Endothelial cell (in vitro differentiated cells): Measurements from ENCODE around the gene NPAS1. TPM values are rescaled to one million over a fixed set of nuclear protein-coding genes. Genes with fewer than 3 reads are reported as not detected.

Experiments
- DNase-seq: peaks from one replicate; pipeline ENCODE4 v3.0.0; 2021; ENCODE audit warnings: low spot score
- H3K27ac Mint-ChIP-seq: one replicate; pipeline ENCODE4 v1.8.0; 2021; ENCODE audit warnings: mixed read lengths, inconsistent platforms; ENCODE audit not compliant: unreplicated experiment
- H3K27me3 Mint-ChIP-seq: one replicate; pipeline ENCODE4 v1.8.0; 2021; ENCODE audit warnings: mild to moderate bottlenecking, moderate library complexity, mixed read lengths, inconsistent platforms; ENCODE audit not compliant: unreplicated experiment
- H3K36me3 Mint-ChIP-seq: one replicate; pipeline ENCODE4 v1.8.0; 2021; ENCODE audit warnings: mild to moderate bottlenecking, low read depth, mixed read lengths, inconsistent platforms; ENCODE audit not compliant: unreplicated experiment
- H3K4me1 Mint-ChIP-seq: one replicate; pipeline ENCODE4 v1.8.0; 2021; ENCODE audit warnings: mild to moderate bottlenecking, mixed read lengths, inconsistent platforms; ENCODE audit not compliant: unreplicated experiment
- H3K4me3 Mint-ChIP-seq: one replicate; pipeline ENCODE4 v1.8.0; 2021; ENCODE audit warnings: mild to moderate bottlenecking, mixed read lengths, inconsistent platforms; ENCODE audit not compliant: unreplicated experiment
- H3K9me3 Mint-ChIP-seq: one replicate; pipeline ENCODE4 v1.8.0; 2021; ENCODE audit warnings: mixed read lengths, inconsistent platforms; ENCODE audit not compliant: unreplicated experiment
- CTCF ChIP-seq: fragments of 200-600 bp; sonication (generic); IDR thresholded peaks from one replicate; pipeline ENCODE4 v1.5.0; 2021; ENCODE audit warnings: antibody characterized with exemption; ENCODE audit not compliant: unreplicated experiment
- total RNA-seq: library from RNA; stranded (reverse); fragmentation: NEBNext Ultra II Directional; extraction: Animal tissue kit (Norgen Biotek cat#: 25700); gene quantifications from one replicate; pipeline ENCODE4 v1.2.1, GENCODE V29; 2021; ENCODE audit not compliant: unreplicated experiment

NPAS1 gene
- total RNA-seq, 1 donor from 2014 or later = 1.0 TPM

DNA sequence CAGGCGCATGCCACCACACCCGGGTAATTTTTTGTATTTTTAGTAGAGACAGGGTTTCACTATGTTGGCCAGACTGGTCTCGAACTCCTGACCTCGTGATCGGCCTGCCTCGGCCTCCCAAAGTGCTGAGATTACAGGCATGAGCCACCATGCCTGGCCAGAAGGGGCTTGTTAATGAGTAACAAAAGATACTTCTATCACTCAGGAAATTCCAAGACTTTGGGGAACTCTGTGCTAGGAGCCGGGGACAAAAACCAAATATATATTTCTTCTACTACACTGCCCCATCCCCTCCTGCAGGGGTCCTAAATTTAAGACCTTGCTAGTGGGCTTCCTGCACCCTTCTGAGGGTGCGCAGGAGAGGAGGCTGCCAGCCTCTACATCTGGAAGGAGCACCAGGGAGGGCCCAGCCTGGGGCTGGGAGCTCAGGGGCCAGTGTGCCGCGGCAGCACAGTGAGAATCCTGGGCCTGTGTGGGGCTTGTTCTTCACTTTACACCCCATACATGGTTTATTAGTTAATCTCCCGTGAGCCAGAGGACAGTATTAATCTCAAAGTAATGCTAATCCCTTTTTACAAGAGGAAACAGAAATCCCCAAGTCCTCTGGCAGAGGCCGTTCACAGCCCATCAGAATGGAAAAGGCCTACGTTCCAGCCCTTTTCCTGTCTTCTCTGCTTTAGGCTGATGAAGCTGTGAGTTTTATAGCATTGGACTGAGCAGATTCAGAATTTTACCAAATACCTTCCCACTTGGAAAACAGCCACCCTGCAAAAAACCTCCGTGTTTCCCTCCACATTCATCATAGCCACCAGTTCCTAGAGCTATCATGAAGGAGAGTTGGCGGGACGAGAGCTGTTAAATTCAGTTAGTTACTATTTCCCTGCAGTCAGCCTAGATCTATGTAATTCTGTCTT is 44.4 kb upstream of the NPAS1 start:
- no peak overlapping the region for H3K4me3 Mint-ChIP-seq
- DNase-seq = no peak
- H3K4me1 Mint-ChIP-seq = peaks cover 48% of the 10 kb centered on the region
- peak overlapping the region; percentile 80 for H3K27ac Mint-ChIP-seq
- H3K9me3 Mint-ChIP-seq = no peaks in the 10 kb centered on the region
- peaks cover 15% of the 10 kb centered on the region for H3K27me3 Mint-ChIP-seq
- no peak for TF ChIP-seq CTCF
- H3K36me3 Mint-ChIP-seq = peaks cover 4% of the 10 kb centered on the region

GRCh38 chr19:46975925-46976782 is 43.5 kb upstream of the NPAS1 start:
- Mint-ChIP-seq H3K9me3 (no peaks in the 10 kb centered on the region), H3K4me1 (peaks cover 55% of the 10 kb centered on the region), H3K4me3 (no peak overlapping the region), H3K36me3 (peaks cover 4% of the 10 kb centered on the region), H3K27me3 (peaks cover 15% of the 10 kb centered on the region), H3K27ac (peak overlapping the region; percentile 80)
- DNase-seq = no peak
- no peak for TF ChIP-seq CTCF

- Mint-ChIP-seq H3K4me1 (peaks cover 60% of the 10 kb centered on the region), H3K27me3 (peaks cover 15% of the 10 kb centered on the region), H3K36me3 (peaks cover 8% of the 10 kb centered on the region), H3K4me3 (peak overlapping the region; percentile 49), H3K27ac (peak overlapping the region; percentile 79), H3K9me3 (no peaks in the 10 kb centered on the region)
- no peak for TF ChIP-seq CTCF
- no peak for DNase-seq
Measured at GRCh38 chr19:46976845-46977320, 42.8 kb upstream of the NPAS1 start.

GRCh38 chr19:46977548-46977947 is 42.1 kb upstream of the NPAS1 start:
- Mint-ChIP-seq H3K27me3 (peaks cover 15% of the 10 kb centered on the region), H3K9me3 (no peaks in the 10 kb centered on the region), H3K4me1 (peaks cover 60% of the 10 kb centered on the region), H3K27ac (peak overlapping the region; percentile 72), H3K36me3 (peaks cover 8% of the 10 kb centered on the region), H3K4me3 (no peak overlapping the region)
- no peak for TF ChIP-seq CTCF
- no peak for DNase-seq
